ENCODE data around the gene APEX2.

APEX2 gene

GRCh38 chrX:55004231-55004630, 4.1 kb downstream of the APEX2 start:
- ATAC-seq, result no peak
- Mint-ChIP-seq H3K27ac (no peak overlapping the region), H3K4me3 (no peak overlapping the region), H3K9me3 (no peaks in the 10 kb centered on the region), H3K4me1 (peaks cover 19% of the 10 kb centered on the region), H3K36me3 (peaks cover 37% of the 10 kb centered on the region), H3K27me3 (no peaks in the 10 kb centered on the region)

GRCh38 chrX:55005256-55005655, 5.1 kb downstream of the APEX2 start:
- Mint-ChIP-seq H3K9me3 (no peaks in the 10 kb centered on the region), H3K4me1 (peaks cover 19% of the 10 kb centered on the region), H3K27ac (no peak overlapping the region), H3K36me3 (peaks cover 37% of the 10 kb centered on the region), H3K4me3 (no peak overlapping the region), H3K27me3 (no peaks in the 10 kb centered on the region)
- no peak for ATAC-seq

- no peak for ATAC-seq
- no peaks in the 10 kb centered on the region for H3K9me3 Mint-ChIP-seq
- H3K4me3 Mint-ChIP-seq, result no peak overlapping the region
- no peak overlapping the region for H3K27ac Mint-ChIP-seq
- H3K27me3 Mint-ChIP-seq, result no peaks in the 10 kb centered on the region
- peaks cover 5% of the 10 kb centered on the region for H3K4me1 Mint-ChIP-seq
- H3K36me3 Mint-ChIP-seq, result peaks cover 27% of the 10 kb centered on the region
Observed at GRCh38 chrX:55006827-55007621, 6.9 kb downstream of the APEX2 start.

GRCh38 chrX:55007656-55008055, 7.5 kb downstream of the APEX2 start:
- no peak overlapping the region for H3K4me3 Mint-ChIP-seq
- H3K27me3 Mint-ChIP-seq, result no peaks in the 10 kb centered on the region
- no peak for ATAC-seq
- H3K36me3 Mint-ChIP-seq, result peaks cover 27% of the 10 kb centered on the region
- peaks cover 5% of the 10 kb centered on the region for H3K4me1 Mint-ChIP-seq
- no peaks in the 10 kb centered on the region for H3K9me3 Mint-ChIP-seq
- H3K27ac Mint-ChIP-seq, result no peak overlapping the region

- peaks cover 27% of the 10 kb centered on the region for H3K36me3 Mint-ChIP-seq
- H3K4me1 Mint-ChIP-seq, result peaks cover 5% of the 10 kb centered on the region
- H3K9me3 Mint-ChIP-seq, result no peaks in the 10 kb centered on the region
- H3K27ac Mint-ChIP-seq, result no peak overlapping the region
- no peaks in the 10 kb centered on the region for H3K27me3 Mint-ChIP-seq
- H3K4me3 Mint-ChIP-seq, result no peak overlapping the region
- no peak for ATAC-seq
Observed at GRCh38 chrX:55008571-55009358, 8.6 kb downstream of the APEX2 start.

- Mint-ChIP-seq H3K9me3 (no peaks in the 10 kb centered on the region), H3K4me1 (peaks cover 5% of the 10 kb centered on the region), H3K27me3 (no peaks in the 10 kb centered on the region), H3K36me3 (peaks cover 13% of the 10 kb centered on the region), H3K27ac (no peak overlapping the region), H3K4me3 (no peak overlapping the region)
- ATAC-seq, result no peak
Observed at GRCh38 chrX:55011294-55011693, 11.1 kb downstream of the APEX2 start.

- ATAC-seq, result no peak
- Mint-ChIP-seq H3K27ac (no peak overlapping the region), H3K9me3 (no peaks in the 10 kb centered on the region), H3K4me1 (no peaks in the 10 kb centered on the region), H3K27me3 (no peaks in the 10 kb centered on the region), H3K4me3 (no peak overlapping the region), H3K36me3 (no peaks in the 10 kb centered on the region)
Observed at GRCh38 chrX:55014897-55015299, 14.7 kb downstream of the APEX2 start.

- peaks cover 15% of the 10 kb centered on the region for H3K36me3 Mint-ChIP-seq
- ATAC-seq, result no peak
- H3K27me3 Mint-ChIP-seq, result no peaks in the 10 kb centered on the region
- H3K9me3 Mint-ChIP-seq, result no peaks in the 10 kb centered on the region
- no peak overlapping the region for H3K4me3 Mint-ChIP-seq
- H3K4me1 Mint-ChIP-seq, result no peaks in the 10 kb centered on the region
- H3K27ac Mint-ChIP-seq, result no peak overlapping the region
Observed at GRCh38 chrX:55026143-55026542, 26.0 kb downstream of the APEX2 start.

GRCh38 chrX:55026840-55027239, 26.7 kb downstream of the APEX2 start:
- H3K9me3 Mint-ChIP-seq, result no peaks in the 10 kb centered on the region
- ATAC-seq, result no peak
- no peaks in the 10 kb centered on the region for H3K27me3 Mint-ChIP-seq
- H3K27ac Mint-ChIP-seq, result no peak overlapping the region
- no peaks in the 10 kb centered on the region for H3K4me1 Mint-ChIP-seq
- peaks cover 10% of the 10 kb centered on the region for H3K36me3 Mint-ChIP-seq
- H3K4me3 Mint-ChIP-seq, result no peak overlapping the region

- Mint-ChIP-seq H3K36me3 (peaks cover 10% of the 10 kb centered on the region), H3K4me1 (no peaks in the 10 kb centered on the region), H3K27ac (no peak overlapping the region), H3K4me3 (no peak overlapping the region), H3K9me3 (no peaks in the 10 kb centered on the region), H3K27me3 (no peaks in the 10 kb centered on the region)
- no peak for ATAC-seq
Observed at GRCh38 chrX:55028040-55028439, 27.9 kb downstream of the APEX2 start.

- Mint-ChIP-seq H3K27me3 (no peaks in the 10 kb centered on the region), H3K4me1 (no peaks in the 10 kb centered on the region), H3K36me3 (peaks cover 10% of the 10 kb centered on the region), H3K27ac (no peak overlapping the region), H3K4me3 (no peak overlapping the region), H3K9me3 (no peaks in the 10 kb centered on the region)
- ATAC-seq, result no peak
Observed at GRCh38 chrX:55028611-55029010, 28.4 kb downstream of the APEX2 start.

- Mint-ChIP-seq H3K9me3 (no peaks in the 10 kb centered on the region), H3K4me1 (no peaks in the 10 kb centered on the region), H3K36me3 (peaks cover 10% of the 10 kb centered on the region), H3K4me3 (no peak overlapping the region), H3K27me3 (no peaks in the 10 kb centered on the region), H3K27ac (no peak overlapping the region)
- no peak for ATAC-seq
Observed at GRCh38 chrX:55029291-55029690, 29.1 kb downstream of the APEX2 start.

- H3K27ac Mint-ChIP-seq, result no peak within 1 kb of the TSS
- H3K36me3 Mint-ChIP-seq, result peaks cover 5% of the 10 kb centered on the region
- no peak within 1 kb of the TSS for H3K4me3 Mint-ChIP-seq
- H3K4me1 Mint-ChIP-seq, result no peaks in the 10 kb centered on the region
- no peaks in the 10 kb centered on the region for H3K27me3 Mint-ChIP-seq
- no peak for ATAC-seq
- H3K9me3 Mint-ChIP-seq, result no peaks in the 10 kb centered on the region
Observed at GRCh38 chrX:55030271-55031205, 30.4 kb downstream of the APEX2 start, which contains the start of gene ALAS2. ALAS2 (minus strand) TSS chrX:55030977; CDS start chrX:55026000, 4,977 bp downstream.

- Mint-ChIP-seq H3K27me3 (no peaks in the 10 kb centered on the region), H3K27ac (no peak overlapping the region), H3K36me3 (no peaks in the 10 kb centered on the region), H3K4me3 (no peak overlapping the region), H3K4me1 (no peaks in the 10 kb centered on the region), H3K9me3 (no peaks in the 10 kb centered on the region)
- ATAC-seq, result no peak
Observed at GRCh38 chrX:55033429-55033828, 33.3 kb downstream of the APEX2 start.

- Mint-ChIP-seq H3K36me3 (no peaks in the 10 kb centered on the region), H3K27ac (no peak overlapping the region), H3K27me3 (no peaks in the 10 kb centered on the region), H3K4me3 (no peak overlapping the region), H3K4me1 (no peaks in the 10 kb centered on the region), H3K9me3 (no peaks in the 10 kb centered on the region)
- no peak for ATAC-seq
Observed at GRCh38 chrX:55039471-55039870, 39.3 kb downstream of the APEX2 start.

All from stimulated activated memory B cell treated with anti-CD40 and anti-IgM and Interleukin-4, amounts not matched to agents 10 μg/mL and 1 μg/mL and 100 μg/mL, for 72 hours (primary cell).